Measurements from ENCODE around the gene CHIT1.

The CHIT1 gene

DNA sequence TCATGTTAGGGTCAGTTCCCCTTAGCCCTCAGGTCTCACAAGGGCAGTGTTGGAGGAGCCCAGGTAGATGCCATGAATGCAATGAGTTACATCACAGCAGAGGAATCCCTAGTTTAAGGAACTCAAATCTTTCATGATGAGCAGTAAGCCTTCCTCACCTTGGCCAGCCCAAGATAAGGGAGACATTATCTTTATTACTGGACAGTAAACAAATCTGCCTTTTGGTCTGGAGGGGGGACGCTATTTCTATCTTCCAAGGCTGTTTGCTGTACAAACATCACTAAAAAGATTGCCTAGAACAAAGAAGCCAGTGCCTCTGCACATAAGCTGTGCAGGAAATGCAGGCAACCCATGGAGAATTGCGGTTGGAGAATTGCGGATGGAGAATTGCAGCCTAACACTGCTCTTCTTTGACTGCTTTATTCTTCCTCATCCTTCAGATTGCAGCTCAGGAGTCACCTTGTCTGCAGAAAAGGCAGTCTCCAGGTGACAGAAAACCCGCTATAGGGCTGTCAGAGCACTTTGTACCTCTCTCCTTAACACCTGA is 40.7 kb downstream of the CHIT1 start:
- DNase-seq (ENCODE audit: low read depth): no peak

DNA sequence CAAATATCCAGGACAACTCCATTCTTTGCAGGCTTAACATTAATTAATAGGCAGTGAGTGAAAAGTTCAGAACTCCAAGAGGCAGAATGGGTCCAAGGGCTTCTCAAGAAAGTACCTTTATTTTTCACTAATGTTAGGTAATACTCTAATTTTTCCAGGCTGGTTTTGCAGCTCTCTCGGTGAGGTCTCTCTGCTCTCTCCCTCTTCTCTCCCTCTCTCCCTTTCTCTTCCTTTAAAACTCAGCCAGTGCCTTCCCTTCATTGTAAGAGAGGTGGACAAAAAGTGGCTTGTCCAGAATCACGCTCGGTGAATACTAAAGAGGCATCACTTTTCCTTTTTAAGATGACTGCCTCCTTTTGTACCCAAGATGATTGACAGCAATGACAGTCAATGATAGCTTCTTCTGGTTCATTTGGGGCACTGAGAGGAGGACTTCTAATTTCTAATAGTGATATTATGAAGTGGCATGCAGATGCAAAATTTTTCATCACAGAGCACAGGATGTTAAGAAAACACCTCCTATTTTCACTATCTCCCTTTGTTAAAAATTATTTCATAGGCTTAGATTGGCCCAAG is 41.7 kb downstream of the CHIT1 start:
- no peak for DNase-seq (ENCODE audit: low read depth)

DNA sequence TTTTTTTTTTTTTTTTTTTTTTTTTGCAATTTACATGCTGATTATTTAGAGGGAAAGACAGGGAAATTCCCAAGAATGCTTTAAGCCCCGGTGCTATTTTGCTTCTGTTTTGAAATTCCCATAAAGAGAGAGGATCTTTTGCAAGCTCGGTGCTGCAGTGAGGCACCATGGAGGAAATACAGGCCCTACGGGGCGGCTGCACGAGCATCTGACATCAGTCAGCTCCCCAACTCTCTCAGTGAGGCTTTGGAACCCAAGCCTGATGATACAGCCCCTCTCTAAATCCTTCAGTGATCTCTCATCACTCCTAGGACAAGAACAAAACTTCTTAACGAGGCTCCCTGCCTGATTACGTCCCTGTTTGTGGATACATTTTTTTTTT is 42.2 kb downstream of the CHIT1 start:
- no peak for DNase-seq (ENCODE audit: low read depth)

DNA sequence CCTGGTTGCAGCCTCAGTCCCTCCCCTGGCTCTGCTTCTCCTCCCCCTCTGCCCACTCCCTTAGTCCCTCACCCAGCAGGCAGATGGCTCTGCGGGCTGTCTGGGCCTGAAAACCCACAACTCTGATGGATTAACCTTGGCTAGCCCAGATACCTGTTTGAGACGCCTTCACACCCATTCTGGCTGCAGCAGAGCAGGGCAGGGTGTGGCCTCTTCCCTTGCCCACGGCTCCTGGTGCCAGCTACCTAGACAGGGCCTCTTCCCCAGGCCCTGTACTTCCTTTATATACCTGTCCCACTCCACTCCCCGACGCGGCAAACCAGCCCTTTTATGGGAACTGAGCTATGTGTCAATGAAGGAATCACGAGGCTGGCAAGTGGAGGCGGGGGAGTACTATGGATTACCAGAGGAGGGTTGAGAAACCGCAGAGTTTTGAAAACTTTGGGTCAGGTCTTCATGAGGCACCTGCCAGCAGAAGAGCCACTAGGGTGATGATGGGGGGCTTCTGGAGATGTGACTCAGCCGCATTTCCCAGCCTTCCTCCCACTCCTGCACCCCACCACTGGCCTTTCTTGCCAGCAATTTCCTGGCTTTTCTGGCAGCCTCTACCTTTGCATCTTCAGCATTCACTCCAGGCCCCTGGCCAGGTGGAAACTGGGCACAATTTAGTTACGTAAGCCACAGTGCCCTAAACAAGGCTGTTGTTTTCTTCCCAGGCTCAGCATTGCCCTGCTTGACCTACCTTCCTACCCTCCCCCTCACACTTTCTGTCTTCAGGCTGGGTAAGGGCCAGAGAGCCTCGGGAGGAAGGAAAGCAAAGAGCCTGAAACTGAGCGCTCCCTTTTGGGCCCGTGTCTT is 42.8 kb downstream of the CHIT1 start, which contains the start of gene CHI3L1:
Gene CHI3L1, minus strand, starts transcription at position 259 of the 858 bp plus-strand sequence. Its CDS starts 81 bp downstream, at position 178.
- DNase-seq (ENCODE audit: low read depth): no peak

DNA sequence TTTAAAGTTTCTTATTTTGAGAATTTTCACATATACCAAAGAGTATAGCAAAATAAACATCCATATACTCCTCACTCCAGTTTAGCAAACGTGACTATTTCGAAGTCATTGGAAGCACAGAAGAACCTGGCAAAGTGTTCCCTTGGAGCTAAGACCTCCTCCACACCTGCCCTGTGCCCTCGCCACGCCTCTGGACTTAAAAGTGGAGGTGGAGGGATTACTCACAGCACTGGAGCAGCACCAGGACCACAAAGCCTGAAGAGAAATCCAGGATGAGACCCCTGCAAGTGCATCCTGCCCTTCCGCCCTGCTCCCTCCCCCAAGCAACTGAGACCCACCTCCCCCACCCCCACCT is 43.4 kb downstream of the CHIT1 start:
- DNase-seq (ENCODE audit: low read depth): no peak

DNA sequence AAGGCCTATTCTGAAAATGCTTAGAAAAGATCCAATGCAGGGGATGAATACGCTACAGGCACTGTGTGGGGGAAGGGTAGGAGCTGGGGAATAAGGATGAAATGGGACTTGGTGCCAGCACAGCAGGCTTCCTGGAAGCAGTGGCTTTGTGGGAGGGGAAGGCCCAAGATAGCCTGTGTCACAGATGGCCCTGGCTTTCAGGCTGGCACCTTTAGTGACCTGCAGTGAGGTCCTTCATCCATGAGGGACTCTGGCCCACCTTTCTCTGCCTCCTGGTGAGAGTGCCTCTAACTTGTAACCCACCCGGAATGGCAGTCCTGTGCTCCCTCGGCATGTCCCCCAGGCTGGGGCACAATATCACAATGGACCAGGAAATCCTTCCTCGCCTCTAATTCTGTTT is 43.9 kb downstream of the CHIT1 start:
- no peak for DNase-seq (ENCODE audit: low read depth)

DNA sequence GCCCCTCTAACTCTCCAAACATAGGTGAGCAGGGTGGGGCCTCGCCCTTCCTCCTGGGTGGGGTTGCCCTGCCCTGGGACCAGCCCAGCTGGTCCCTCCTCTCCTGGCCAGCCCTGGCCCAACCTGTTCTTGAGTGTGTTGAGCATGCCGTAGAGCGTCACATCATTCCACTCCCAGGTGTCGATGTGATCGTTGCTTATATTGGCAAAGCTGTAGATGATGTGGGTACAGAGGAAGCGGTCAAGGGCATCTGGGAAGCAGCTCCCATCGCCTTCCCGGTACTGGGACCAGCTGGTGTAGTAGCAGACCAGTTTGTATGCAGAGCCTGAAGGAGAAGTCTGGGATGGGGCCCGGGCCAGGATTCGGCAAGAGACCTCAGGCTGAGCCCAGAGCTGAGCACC is 44.4 kb downstream of the CHIT1 start:
- no peak for DNase-seq (ENCODE audit: low read depth)

DNA sequence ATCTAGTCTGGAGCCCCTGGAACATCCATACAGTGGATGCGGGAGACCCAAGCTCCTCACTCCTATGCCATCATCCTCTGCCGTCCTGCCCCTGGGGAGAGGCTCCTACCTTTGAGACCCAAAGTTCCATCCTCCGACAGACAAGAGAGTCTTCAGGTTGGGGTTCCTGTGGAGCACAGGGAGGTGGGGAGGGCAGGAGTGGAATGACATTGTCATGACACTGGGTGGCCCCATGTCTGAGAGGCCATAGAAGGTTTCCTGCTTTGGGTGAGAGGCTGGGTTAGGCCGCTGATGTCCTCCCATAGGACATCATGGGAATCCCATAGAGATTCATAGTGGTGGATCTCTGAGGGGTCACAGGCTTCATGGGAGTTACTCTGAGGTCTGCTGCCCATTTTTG is 45.0 kb downstream of the CHIT1 start:
- DNase-seq (ENCODE audit: low read depth): no peak

DNA sequence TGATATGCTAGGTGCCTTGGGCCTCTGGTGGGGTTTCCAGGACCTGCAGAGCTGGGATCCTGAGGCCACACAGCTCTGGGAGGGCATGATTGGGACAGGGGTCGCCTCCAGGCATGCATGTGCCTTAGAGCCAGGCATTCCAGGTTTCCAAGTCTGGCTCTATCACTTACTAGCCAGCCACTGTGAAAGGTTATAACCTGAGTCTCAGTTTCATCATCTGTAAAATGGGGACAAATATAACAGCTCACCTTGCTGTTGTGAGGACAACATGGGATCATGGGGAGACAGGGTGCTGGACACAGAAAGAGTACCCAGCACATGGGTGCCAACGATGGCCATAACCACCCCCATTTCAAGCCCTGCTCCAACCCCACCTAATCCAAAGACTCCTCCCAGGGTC is 45.6 kb downstream of the CHIT1 start:
- no peak for DNase-seq (ENCODE audit: low read depth)

DNA sequence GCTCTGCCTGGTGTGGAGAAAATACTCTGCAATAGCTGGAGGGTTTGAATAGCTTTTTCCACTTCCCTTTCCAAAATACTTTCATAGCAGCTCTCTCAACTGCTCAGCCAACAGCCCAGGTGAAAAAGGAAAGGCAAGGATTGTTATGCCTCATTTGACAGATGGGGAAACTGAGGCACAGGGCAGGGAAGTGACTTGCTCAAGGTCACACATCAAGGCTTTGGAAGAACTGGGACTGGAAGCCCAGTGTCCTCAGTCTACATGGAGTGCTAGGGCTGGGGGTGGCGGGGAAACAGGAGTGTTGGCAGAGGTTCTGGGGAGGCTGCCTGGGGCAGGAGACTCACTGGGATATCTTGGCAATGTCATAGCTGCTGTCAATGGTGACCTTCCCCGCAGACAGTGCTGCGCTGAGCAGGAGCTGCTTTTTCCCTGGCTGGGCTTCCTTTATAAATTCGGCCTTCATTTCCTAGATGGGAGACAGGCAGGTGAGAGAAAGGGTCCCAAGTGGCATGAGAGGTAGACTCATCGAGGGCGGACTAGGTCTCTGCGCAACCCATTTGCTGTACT is 47.0 kb downstream of the CHIT1 start:
- no peak for DNase-seq (ENCODE audit: low read depth)

DNA sequence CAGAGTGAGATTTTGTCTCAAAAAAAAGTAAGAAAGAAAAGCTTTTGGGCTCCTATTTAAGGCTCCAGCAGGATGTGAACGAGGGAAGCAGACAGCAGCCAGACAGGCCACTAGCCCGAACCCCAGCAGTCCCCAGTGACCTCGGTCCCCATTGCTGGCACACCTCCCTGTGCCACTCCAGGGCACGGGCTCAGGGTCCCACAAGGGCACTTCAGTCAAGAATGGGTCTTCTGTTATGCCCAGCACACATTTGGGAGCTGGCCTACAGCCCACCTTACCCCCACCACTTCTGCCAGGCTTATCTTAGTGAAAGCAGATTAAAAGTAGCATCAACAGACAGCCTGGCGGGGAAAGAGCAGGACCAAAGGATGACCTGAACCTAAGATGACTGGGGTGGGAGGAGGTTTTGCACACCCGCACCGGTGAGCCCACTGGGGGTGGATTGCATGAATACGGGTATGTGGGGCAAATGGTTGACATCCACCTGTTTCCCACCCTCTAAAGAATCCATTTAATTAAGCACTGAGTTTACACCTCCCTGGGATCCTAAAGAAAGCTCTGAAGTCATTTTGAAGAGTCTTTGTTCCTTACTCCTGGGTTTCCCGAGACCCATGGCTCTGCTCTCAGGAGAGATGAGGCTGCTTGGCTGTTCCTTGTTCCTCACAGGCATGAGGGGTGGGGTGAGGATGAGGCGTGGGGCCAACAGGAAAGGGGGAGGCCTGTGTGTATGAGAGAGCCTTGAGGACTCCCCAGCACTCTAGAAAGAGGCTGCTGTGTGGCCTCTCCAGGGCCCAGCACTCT is 47.7 kb downstream of the CHIT1 start:
- DNase-seq (ENCODE audit: low read depth): no peak

DNA sequence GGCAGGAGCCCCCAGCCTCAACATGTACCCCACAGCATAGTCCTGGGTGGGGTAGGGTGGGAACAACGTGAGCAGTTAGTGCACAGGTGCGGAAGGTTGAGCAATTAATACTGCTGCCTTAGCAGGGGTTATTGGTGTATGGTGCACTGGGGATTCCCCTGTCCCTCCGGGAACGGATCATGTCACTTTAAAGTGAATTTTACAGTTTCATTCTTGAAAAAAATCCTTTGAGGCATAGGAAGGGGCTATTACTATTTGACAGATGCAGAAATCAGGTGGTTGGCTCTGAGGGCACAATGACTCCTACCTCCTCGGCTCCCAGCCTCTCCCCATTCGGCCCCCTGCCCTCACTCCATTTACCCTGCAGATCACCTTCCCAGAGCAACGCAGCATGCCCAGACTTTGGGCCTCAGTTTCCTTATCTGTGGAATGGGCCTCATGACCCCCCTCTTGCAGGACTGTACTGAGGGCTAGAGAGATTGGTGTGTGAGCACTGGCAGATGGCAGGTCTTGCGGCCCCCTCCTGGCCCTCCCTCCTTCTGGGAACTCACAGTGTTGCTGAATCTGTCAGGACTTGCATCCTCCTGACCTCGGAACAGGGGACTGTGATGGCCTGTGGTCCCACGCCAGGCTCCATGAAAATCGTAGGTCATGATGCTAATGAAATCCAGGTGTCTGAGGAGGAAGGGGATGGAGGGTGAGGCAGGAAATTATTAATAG is 48.7 kb downstream of the CHIT1 start:
- DNase-seq (ENCODE audit: low read depth): no peak

DNA sequence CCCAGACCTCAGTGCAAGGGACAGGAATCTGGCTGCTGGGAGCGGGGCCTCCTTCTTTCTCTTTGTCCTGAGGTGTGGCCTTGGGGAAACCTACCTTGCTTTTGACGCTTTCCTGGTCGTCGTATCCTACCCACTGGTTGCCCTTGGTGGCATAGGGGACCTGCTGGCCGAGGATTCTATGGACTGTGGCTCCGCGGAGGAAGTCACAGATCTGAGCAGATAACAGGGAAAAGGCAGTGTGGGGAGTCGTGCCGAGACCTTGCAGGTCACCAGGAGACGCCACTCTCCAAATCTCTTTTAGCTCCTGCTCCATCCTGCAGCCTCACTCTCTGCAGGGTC is 49.8 kb downstream of the CHIT1 start:
- no peak for DNase-seq (ENCODE audit: low read depth)

DNA sequence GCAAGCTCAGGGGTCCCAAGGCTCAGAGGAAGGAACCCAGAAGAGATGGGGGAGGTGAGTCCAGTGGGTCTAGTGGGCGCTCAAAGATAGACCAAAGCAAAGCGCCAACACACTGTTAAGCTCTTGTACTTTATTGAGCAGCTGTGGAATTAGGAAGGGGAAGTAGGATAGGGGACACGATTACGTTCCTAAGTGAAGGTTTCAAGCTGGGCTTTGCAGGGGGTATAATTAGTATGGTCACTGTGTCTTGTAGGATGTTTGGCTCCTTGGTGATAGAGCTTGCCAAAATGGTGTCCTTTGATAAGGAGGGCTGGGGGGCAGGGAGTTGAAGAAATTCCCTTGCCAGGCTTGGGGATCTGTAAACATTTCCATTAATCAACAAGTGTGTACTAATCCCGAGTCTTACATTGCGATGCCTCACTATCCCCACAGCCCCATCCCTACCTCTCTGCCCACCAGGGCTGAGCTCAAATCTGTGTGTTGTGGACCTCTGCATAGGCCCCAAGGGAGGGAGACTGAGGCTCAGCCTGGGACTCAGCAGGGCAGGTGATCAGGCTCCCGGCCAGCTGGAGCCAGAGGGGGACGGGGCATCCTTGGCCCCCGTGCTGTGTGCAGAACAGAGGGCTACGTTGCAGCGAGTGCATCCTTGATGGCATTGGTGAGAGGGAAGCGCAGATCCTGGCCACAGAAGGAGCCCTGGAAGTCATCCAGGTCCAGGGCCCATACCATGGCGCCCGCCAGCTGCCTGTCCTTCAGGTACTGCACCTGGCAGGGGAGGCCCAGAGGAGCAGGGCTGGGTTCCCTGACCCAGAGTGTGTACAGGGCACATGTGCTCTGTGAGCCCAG is 50.4 kb downstream of the CHIT1 start:
- no peak for DNase-seq (ENCODE audit: low read depth)

DNA sequence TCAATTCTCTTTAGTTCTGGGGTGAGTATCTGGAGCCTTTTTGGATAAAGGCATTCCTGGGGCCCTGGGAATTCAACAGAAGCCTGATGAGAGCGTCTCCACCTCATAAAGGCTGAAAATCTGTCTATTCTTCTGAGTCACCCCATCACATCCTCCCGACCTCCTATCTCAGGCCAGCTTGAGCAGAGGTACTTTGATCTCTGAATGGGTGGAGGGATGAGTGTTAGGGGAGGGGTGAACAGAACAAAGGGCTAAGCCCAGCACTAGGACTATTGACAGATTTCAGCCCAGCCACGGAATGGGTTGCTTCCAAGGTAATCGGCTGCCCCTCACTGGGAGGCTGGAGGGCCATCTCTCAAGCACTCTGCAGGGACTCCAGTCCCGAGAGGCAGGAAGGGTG is 51.4 kb downstream of the CHIT1 start:
- no peak for DNase-seq (ENCODE audit: low read depth)

DNA sequence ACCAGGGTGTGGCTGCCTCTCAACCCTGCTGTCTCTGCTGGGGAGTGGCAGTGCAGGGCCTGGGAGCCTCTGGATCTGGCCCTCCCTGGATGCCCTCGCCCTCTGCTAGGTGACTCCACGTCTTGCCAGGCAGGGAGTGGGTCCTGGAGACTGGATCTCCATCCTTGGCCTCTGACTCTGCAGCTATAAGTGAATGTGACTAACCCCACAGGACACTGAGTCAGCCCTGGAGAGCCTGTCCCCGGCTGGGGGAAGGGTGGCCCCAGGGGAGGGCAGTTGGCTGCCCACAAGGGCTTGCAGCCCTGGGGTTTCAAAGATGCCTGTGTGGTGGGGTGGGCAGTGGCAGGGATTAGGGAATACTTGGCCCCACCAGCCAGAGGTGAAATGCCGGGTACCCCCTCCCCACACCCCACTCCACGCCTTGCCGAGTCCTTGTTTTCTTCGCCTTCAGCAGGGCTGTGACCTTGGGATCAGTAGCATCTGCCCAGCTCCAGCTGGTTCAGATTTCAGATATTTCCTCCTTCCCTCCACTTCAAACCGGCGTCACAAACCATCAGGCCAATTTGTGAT is 51.9 kb downstream of the CHIT1 start:
- no peak for DNase-seq (ENCODE audit: low read depth)

DNA sequence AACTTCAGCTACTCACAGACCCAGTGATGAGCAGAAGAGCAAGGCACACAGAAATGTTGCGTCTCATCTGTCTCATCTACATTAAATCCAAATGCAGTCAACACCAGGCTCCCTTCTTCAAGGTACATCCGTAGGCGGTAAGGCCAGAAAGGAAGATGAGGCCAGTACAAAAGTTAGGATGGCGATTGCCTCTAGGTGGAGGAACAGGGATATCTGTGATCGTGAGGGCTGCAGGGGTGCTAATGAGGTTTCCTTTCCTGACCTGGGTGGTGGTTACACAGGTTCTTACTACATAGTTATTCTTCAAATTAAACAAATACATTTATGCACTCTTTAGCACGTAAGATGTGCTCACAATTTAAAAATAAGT is 52.5 kb downstream of the CHIT1 start:
- DNase-seq (ENCODE audit: low read depth): no peak

DNA sequence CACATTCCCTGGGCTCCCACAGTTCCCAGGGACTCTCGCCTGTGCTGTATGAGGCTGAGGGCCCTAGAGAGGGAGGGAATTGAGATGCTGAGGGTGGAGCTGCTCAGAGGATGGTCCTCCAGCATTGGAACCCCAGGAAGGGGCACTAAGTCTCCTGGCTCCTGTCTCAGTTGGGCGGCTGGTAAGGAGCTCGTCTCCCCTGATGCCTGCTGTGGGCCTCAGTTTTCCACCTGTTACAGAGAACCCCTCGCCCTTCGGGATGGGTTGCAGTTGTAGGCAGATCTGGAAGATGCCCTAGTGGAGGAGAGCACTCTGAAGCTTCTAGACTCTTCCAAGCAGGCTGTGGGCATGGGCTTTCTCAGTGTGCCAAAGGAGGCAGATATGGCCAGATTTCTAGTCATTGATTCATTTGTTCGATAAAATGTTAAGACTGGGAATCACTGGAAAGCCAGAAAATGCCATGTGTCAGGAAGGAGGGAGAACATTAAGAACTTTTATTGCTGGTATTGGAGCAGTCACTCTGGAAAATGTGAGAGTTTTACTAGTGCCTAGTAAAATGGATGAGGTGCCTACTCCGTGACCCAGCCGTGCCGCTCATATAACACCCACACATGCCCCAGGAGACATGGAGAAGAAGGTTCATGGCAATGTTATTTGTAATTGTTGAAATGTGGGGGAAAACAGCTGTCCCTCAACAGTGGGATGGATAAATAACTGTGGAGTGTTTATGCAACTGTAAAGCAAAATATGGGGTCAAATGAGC is 53.0 kb downstream of the CHIT1 start:
- no peak for DNase-seq (ENCODE audit: low read depth)

DNA sequence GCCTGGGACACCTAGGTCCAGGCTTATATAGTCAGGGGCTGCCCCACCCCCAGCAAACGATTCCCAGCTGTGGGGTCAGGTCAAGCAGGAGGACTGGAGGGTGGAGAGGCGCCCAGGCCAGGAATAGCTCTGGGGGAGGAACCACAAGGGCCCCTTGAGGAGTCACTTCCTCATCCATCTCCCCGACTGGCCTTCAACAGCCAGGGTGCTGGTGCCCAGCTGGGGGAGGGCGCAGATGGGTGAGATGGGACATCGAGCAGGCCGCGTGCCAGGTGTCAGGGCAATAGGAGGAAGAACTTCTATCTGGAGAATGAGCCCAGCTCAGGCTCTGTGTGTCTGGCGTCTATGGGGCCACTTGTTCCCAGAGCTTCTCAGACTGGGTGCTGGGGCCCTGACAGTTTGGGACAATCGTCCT is 53.6 kb downstream of the CHIT1 start:
- no peak for DNase-seq (ENCODE audit: low read depth)

Measured in activated gamma-delta T cell treated with anti-CD3 and anti-CD28 coated beads, Interleukin-2, amount 50 U/mL, for 16 hours (primary cell).